GM12878 (cell line): ENCODE measurements around the gene SLC49A4. TPM values are rescaled to one million over a fixed set of nuclear protein-coding genes. Genes with fewer than 3 reads are reported as not detected.

Experiments
- ASH2L ChIP-seq: fragments of 300-600, 200-600 bp; sonication (generic); IDR thresholded peaks from 2 replicates; pipeline ENCODE4 v1.6.1; 2017; ENCODE audit warnings: low read depth, mild to moderate bottlenecking, borderline replicate concordance
- ATF2 ChIP-seq: IDR thresholded peaks from 2 replicates; pipeline ENCODE4 v1.6.1; 2012; ENCODE audit warnings: low read length, inconsistent platforms
- EP300 ChIP-seq, 2 experiments: fragments of 150-350 bp in 1 of 2; IDR thresholded peaks; 2 replicates each; pipeline ENCODE4 v1.6.1; 2011 to 2012; ENCODE audit warnings: low read depth in 2 of 2, low read length in 2 of 2, borderline replicate concordance in 1 of 2, improper control_type of control experiment in 1 of 2, inconsistent platforms in 1 of 2; ENCODE audit not compliant: control insufficient read depth in 1 of 2
- IRF5 ChIP-seq: fragments of 450-650 bp; IDR thresholded peaks from 2 replicates; pipeline ENCODE4 v1.6.1; 2017; ENCODE audit warnings: borderline replicate concordance
- KAT2A ChIP-seq: conservative IDR thresholded peaks from 2 replicates; pipeline ENCODE4 v1.6.1; 2011; ENCODE audit warnings: low read depth, low read length; ENCODE audit not compliant: control insufficient read depth
- MTA3 ChIP-seq: IDR thresholded peaks from 2 replicates; pipeline ENCODE4 v1.6.1; 2012; ENCODE audit warnings: low read length, inconsistent platforms, borderline replicate concordance
- PML ChIP-seq: IDR thresholded peaks from 2 replicates; pipeline ENCODE4 v1.6.1; 2012; ENCODE audit warnings: low read length, inconsistent platforms
- SIN3A ChIP-seq: IDR thresholded peaks from 2 replicates; pipeline ENCODE4 v1.6.1; 2012; ENCODE audit warnings: low read depth, low read length, improper control_type of control experiment
- ZBTB4 ChIP-seq: fragments of 450-650 bp; formaldehyde crosslinking; IDR thresholded peaks from 2 replicates; pipeline ENCODE4 v1.4.0; 2022; ENCODE audit warnings: mild to moderate bottlenecking, moderate library complexity
- ZNF217 ChIP-seq: fragments of 450-650 bp; IDR thresholded peaks from 2 replicates; pipeline ENCODE4 v1.6.1; 2017; ENCODE audit warnings: antibody characterized with exemption, mild to moderate bottlenecking
- ZZZ3 ChIP-seq: IDR thresholded peaks from 2 replicates; pipeline ENCODE4 v1.6.1; 2011; ENCODE audit warnings: low read depth; ENCODE audit not compliant: control insufficient read depth, insufficient read length
- polyA plus RNA-seq, 11 experiments: library from polyadenylated mRNA; depleted of rRNA in 4 of 11; unstranded in 6 of 11; stranded (reverse) in 5 of 11; fragments of >200 nt; fragmentation: Nextera tagmentation in 4 of 11; fragmentation: Illumina TruSeq in 1 of 11; extraction: Ambion mirVana in 4 of 11; extraction: Trizol in 1 of 11; gene quantifications; 1 replicate in 1 of 11; 2 replicates in 10 of 11; pipeline versions ENCODE4 v1.2.1 to v1.2.3, GENCODE V29; 2011 to 2016; ENCODE audit warnings: inconsistent platforms in 2 of 11, missing spikeins in 2 of 11, low read depth in 1 of 11
- total RNA-seq, 4 experiments: library from RNA; depleted of rRNA in 3 of 4; stranded (reverse); fragments of >200 nt in 3 of 4; fragmentation: Illumina TruSeq in 1 of 4; extraction: Trizol in 1 of 4; gene quantifications; 2 replicates each; pipeline versions ENCODE4 v1.2.1 to v1.2.3, GENCODE V29; 2013 to 2021

The SLC49A4 gene
- total and polyA plus RNA-seq, 10 of the 15 experiments (the other 5 are each of a cell fraction or from before 2014, with no cell fraction given) = 0.48 to 2.2 (median 1.4) TPM

- TF ChIP-seq ZBTB4 (CRISPR knock-in tag) = no peak
- no peak for TF ChIP-seq KAT2A
- no peak for TF ChIP-seq IRF5
- TF ChIP-seq SIN3A = no peak
- TF ChIP-seq ZZZ3 = no peak
- no peak for TF ChIP-seq PML
- no peak for TF ChIP-seq MTA3
- no peak for TF ChIP-seq EP300 (IDR thresholded peaks at IDR 0.05; ENCODE audit: borderline replicate concordance in 1 of 2, control insufficient read depth in 1 of 2, low read depth in 2 of 2, low read length in 2 of 2)
- no peak for TF ChIP-seq ASH2L
- no peak for TF ChIP-seq ATF2
- TF ChIP-seq ZNF217 = no peak
- TF ChIP-seq, all 136 proteins: peak for 0
Measured at GRCh38 chr3:122930063-122930997, 135.5 kb downstream of the SLC49A4 start (continued).

Other genes starting within 250 kb of the SLC49A4 start
- gene PARP9, start 230.8 kb upstream of the SLC49A4 start, total RNA-seq (2014; rRNA removed) = 41.3 and 54.2 TPM in 2 replicates
- 58.9 and 61.8 TPM in 2 replicates for gene PARP9, start 230.8 kb upstream of the SLC49A4 start, total RNA-seq (2014; rRNA removed; fragmentation: Illumina TruSeq; extraction: Trizol)
- gene PARP9, start 230.8 kb upstream of the SLC49A4 start, total RNA-seq (2021) = 46.2 and 49.6 TPM in 2 replicates
- 122 and 154 TPM in 2 replicates for gene PARP9, start 230.8 kb upstream of the SLC49A4 start, polyA plus RNA-seq (2011; rRNA removed)
- 69.4 and 91.3 TPM in 2 replicates for gene PARP9, start 230.8 kb upstream of the SLC49A4 start, polyA plus RNA-seq (2014; fragmentation: Illumina TruSeq; extraction: Trizol)
- gene PARP9, start 230.8 kb upstream of the SLC49A4 start, polyA plus RNA-seq (2014; fragmentation: Nextera tagmentation; extraction: Ambion mirVana) = 10 to 100 TPM; 34.0 to 40.4 TPM
- 44.8 and 56.6 TPM in 2 replicates for gene PARP9, start 230.8 kb upstream of the SLC49A4 start, polyA plus RNA-seq (2014; rRNA removed)
- gene PARP9, start 230.8 kb upstream of the SLC49A4 start, polyA plus RNA-seq (2016; fragmentation: Nextera tagmentation; extraction: Ambion mirVana) = 10 to 100 TPM; 40.7 to 46.0 TPM
- 28.6 and 34.6 TPM in 2 replicates for gene DTX3L, start 230.7 kb upstream of the SLC49A4 start, total RNA-seq (2014; rRNA removed)
- gene DTX3L, start 230.7 kb upstream of the SLC49A4 start, total RNA-seq (2014; rRNA removed; fragmentation: Illumina TruSeq; extraction: Trizol) = 40.1 and 42.9 TPM in 2 replicates
- gene DTX3L, start 230.7 kb upstream of the SLC49A4 start, total RNA-seq (2021) = 41.4 and 46.3 TPM in 2 replicates
- gene DTX3L, start 230.7 kb upstream of the SLC49A4 start, polyA plus RNA-seq (2011; rRNA removed) = 15.6 and 17.0 TPM in 2 replicates
- gene DTX3L, start 230.7 kb upstream of the SLC49A4 start, polyA plus RNA-seq (2014; fragmentation: Illumina TruSeq; extraction: Trizol) = 37.9 and 45.4 TPM in 2 replicates
- gene DTX3L, start 230.7 kb upstream of the SLC49A4 start, polyA plus RNA-seq (2014; fragmentation: Nextera tagmentation; extraction: Ambion mirVana) = 10 to 100 TPM in 1 of 2 experiments, 1 to 10 TPM in 1; 9.9 to 14.6 TPM
- 19.5 and 21.8 TPM in 2 replicates for gene DTX3L, start 230.7 kb upstream of the SLC49A4 start, polyA plus RNA-seq (2014; rRNA removed)
- 10 to 100 TPM; 20.0 to 21.5 TPM for gene DTX3L, start 230.7 kb upstream of the SLC49A4 start, polyA plus RNA-seq (2016; fragmentation: Nextera tagmentation; extraction: Ambion mirVana)
- gene PARP15, start 217.4 kb upstream of the SLC49A4 start, total RNA-seq (2014; rRNA removed) = 38.9 and 45.0 TPM in 2 replicates
- 37.2 and 41.8 TPM in 2 replicates for gene PARP15, start 217.4 kb upstream of the SLC49A4 start, total RNA-seq (2014; rRNA removed; fragmentation: Illumina TruSeq; extraction: Trizol)
- gene PARP15, start 217.4 kb upstream of the SLC49A4 start, total RNA-seq (2021) = 33.2 and 35.3 TPM in 2 replicates
- 234 and 299 TPM in 2 replicates for gene PARP15, start 217.4 kb upstream of the SLC49A4 start, polyA plus RNA-seq (2011; rRNA removed)
- gene PARP15, start 217.4 kb upstream of the SLC49A4 start, polyA plus RNA-seq (2014; fragmentation: Illumina TruSeq; extraction: Trizol) = 68.7 and 104 TPM in 2 replicates
- 1 to 10 TPM; 9.0 to 9.7 TPM for gene PARP15, start 217.4 kb upstream of the SLC49A4 start, polyA plus RNA-seq (2014; fragmentation: Nextera tagmentation; extraction: Ambion mirVana)
- gene PARP15, start 217.4 kb upstream of the SLC49A4 start, polyA plus RNA-seq (2014; rRNA removed) = 67.1 and 74.7 TPM in 2 replicates
- 10 to 100 TPM; 17.7 to 21.1 TPM for gene PARP15, start 217.4 kb upstream of the SLC49A4 start, polyA plus RNA-seq (2016; fragmentation: Nextera tagmentation; extraction: Ambion mirVana)
- 111 and 132 TPM in 2 replicates for gene PARP14, start 114.2 kb upstream of the SLC49A4 start, total RNA-seq (2014; rRNA removed)
- gene PARP14, start 114.2 kb upstream of the SLC49A4 start, total RNA-seq (2014; rRNA removed; fragmentation: Illumina TruSeq; extraction: Trizol) = 140 and 143 TPM in 2 replicates
- 87.0 and 95.5 TPM in 2 replicates for gene PARP14, start 114.2 kb upstream of the SLC49A4 start, total RNA-seq (2021)
- 189 and 253 TPM in 2 replicates for gene PARP14, start 114.2 kb upstream of the SLC49A4 start, polyA plus RNA-seq (2011; rRNA removed)
- gene PARP14, start 114.2 kb upstream of the SLC49A4 start, polyA plus RNA-seq (2014; fragmentation: Illumina TruSeq; extraction: Trizol) = 92.0 and 115 TPM in 2 replicates
- gene PARP14, start 114.2 kb upstream of the SLC49A4 start, polyA plus RNA-seq (2014; fragmentation: Nextera tagmentation; extraction: Ambion mirVana) = 10 to 100 TPM; 21.6 to 57.0 TPM
- gene PARP14, start 114.2 kb upstream of the SLC49A4 start, polyA plus RNA-seq (2014; rRNA removed) = 76.3 and 93.3 TPM in 2 replicates
- gene PARP14, start 114.2 kb upstream of the SLC49A4 start, polyA plus RNA-seq (2016; fragmentation: Nextera tagmentation; extraction: Ambion mirVana) = 10 to 100 TPM; 39.8 to 44.3 TPM
- 6.8 and 9.3 TPM in 2 replicates for gene HSPBAP1, start 1.2 kb upstream of the SLC49A4 start, total RNA-seq (2014; rRNA removed)
- 8.1 and 8.5 TPM in 2 replicates for gene HSPBAP1, start 1.2 kb upstream of the SLC49A4 start, total RNA-seq (2014; rRNA removed; fragmentation: Illumina TruSeq; extraction: Trizol)
- gene HSPBAP1, start 1.2 kb upstream of the SLC49A4 start, total RNA-seq (2021) = 6.2 and 7.8 TPM in 2 replicates
- 7.7 and 9.4 TPM in 2 replicates for gene HSPBAP1, start 1.2 kb upstream of the SLC49A4 start, polyA plus RNA-seq (2011; rRNA removed)
- gene HSPBAP1, start 1.2 kb upstream of the SLC49A4 start, polyA plus RNA-seq (2014; fragmentation: Illumina TruSeq; extraction: Trizol) = 7.7 and 11.4 TPM in 2 replicates
- gene HSPBAP1, start 1.2 kb upstream of the SLC49A4 start, polyA plus RNA-seq (2014; fragmentation: Nextera tagmentation; extraction: Ambion mirVana) = 1 to 10 TPM; 3.2 to 3.5 TPM
- 7.1 and 9.5 TPM in 2 replicates for gene HSPBAP1, start 1.2 kb upstream of the SLC49A4 start, polyA plus RNA-seq (2014; rRNA removed)
- 10 to 100 TPM; 10.2 to 10.3 TPM for gene HSPBAP1, start 1.2 kb upstream of the SLC49A4 start, polyA plus RNA-seq (2016; fragmentation: Nextera tagmentation; extraction: Ambion mirVana)
- gene SEMA5B, start 232.7 kb downstream of the SLC49A4 start, total RNA-seq (2014; rRNA removed) = not detected in 2 replicates
- not detected in 2 replicates for gene SEMA5B, start 232.7 kb downstream of the SLC49A4 start, total RNA-seq (2014; rRNA removed; fragmentation: Illumina TruSeq; extraction: Trizol)
- gene SEMA5B, start 232.7 kb downstream of the SLC49A4 start, total RNA-seq (2021) = not detected in 2 replicates
- gene SEMA5B, start 232.7 kb downstream of the SLC49A4 start, polyA plus RNA-seq (2011; rRNA removed) = 0.05 TPM in 1 of 2 replicates, not detected in the other
- not detected in 2 replicates for gene SEMA5B, start 232.7 kb downstream of the SLC49A4 start, polyA plus RNA-seq (2014; fragmentation: Illumina TruSeq; extraction: Trizol)
- not detected for gene SEMA5B, start 232.7 kb downstream of the SLC49A4 start, polyA plus RNA-seq (2014; fragmentation: Nextera tagmentation; extraction: Ambion mirVana)
- not detected in 2 replicates for gene SEMA5B, start 232.7 kb downstream of the SLC49A4 start, polyA plus RNA-seq (2014; rRNA removed)
- gene SEMA5B, start 232.7 kb downstream of the SLC49A4 start, polyA plus RNA-seq (2016; fragmentation: Nextera tagmentation; extraction: Ambion mirVana) = not detected